Thyroid gland (tissue), 4 donors: ENCODE results near the gene DNAAF1.

Source experiments
- POLR2A ChIP-seq, 2 donors: fragments of 450-650 bp; IDR thresholded peaks; one replicate each; pipeline ENCODE4 v1.6.1; 2017; ENCODE audit warnings: antibody characterized with exemption in 2 of 2, mild to moderate bottlenecking in 2 of 2, moderate library complexity in 1 of 2
- TF ChIP-seq, protein P1 (sequence below), 6 experiments: fragments of 200-600 bp in 3 of 6; fragments of 450-650 bp in 3 of 6; sonication (generic) in 3 of 6; IDR thresholded peaks; one replicate each; pipeline ENCODE4 v1.5.1; 2016 to 2019; ENCODE audit warnings: antibody characterized with exemption in 6 of 6, mild to moderate bottlenecking in 2 of 6, inconsistent platforms in 1 of 6, moderate library complexity in 1 of 6

DNA sequence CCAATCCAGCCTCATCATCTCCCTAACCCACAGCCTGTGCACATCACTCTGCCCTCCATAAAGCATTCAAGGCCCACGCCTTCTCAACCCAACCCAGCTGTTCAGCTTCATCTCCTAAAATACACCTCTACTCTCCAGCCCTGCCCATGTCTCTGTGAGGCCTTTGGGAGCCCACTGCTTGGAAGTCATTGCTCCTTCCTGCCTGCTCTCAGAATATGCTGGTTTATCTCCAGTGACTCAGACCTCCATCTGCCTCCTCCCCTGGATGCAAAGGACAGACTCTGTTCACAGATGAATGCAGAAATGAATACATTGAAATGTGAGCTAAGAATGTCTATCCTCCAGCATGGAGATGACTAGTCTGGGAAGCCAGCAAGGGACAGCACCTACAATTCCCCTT is 75.7 kb downstream of the DNAAF1 start:
- TF ChIP-seq, protein P1, sequence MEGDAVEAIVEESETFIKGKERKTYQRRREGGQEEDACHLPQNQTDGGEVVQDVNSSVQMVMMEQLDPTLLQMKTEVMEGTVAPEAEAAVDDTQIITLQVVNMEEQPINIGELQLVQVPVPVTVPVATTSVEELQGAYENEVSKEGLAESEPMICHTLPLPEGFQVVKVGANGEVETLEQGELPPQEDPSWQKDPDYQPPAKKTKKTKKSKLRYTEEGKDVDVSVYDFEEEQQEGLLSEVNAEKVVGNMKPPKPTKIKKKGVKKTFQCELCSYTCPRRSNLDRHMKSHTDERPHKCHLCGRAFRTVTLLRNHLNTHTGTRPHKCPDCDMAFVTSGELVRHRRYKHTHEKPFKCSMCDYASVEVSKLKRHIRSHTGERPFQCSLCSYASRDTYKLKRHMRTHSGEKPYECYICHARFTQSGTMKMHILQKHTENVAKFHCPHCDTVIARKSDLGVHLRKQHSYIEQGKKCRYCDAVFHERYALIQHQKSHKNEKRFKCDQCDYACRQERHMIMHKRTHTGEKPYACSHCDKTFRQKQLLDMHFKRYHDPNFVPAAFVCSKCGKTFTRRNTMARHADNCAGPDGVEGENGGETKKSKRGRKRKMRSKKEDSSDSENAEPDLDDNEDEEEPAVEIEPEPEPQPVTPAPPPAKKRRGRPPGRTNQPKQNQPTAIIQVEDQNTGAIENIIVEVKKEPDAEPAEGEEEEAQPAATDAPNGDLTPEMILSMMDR (IDR thresholded peaks at IDR 0.05), result no peak
- TF ChIP-seq POLR2A (IDR thresholded peaks at IDR 0.05), result no peak
